HFFc6 (cell line): Measurements from ENCODE around the gene JARID2. TPM values are rescaled to one million over a fixed set of nuclear protein-coding genes. Genes with fewer than 3 reads are reported as not detected.

Experiments used
- DNase-seq: peaks from one replicate; pipeline ENCODE4 v3.0.0-alpha.2; 2018
- H3K27ac Mint-ChIP-seq: 2 replicates; pipeline ENCODE4 v1.8.0; 2020; ENCODE audit warnings: mild to moderate bottlenecking, mixed read lengths
- H3K27me3 Mint-ChIP-seq: 2 replicates; pipeline ENCODE4 v1.8.0; 2021; ENCODE audit warnings: mild to moderate bottlenecking, moderate library complexity, mixed read lengths; ENCODE audit not compliant: insufficient read depth
- H3K36me3 Mint-ChIP-seq: 2 replicates; pipeline ENCODE4 v1.8.0; 2021; ENCODE audit warnings: low read depth, mixed read lengths
- H3K4me1 Mint-ChIP-seq: 2 replicates; pipeline ENCODE4 v1.8.0; 2020; ENCODE audit warnings: low read depth, mixed read lengths
- H3K4me3 Mint-ChIP-seq: 2 replicates; pipeline ENCODE4 v1.8.0; 2020; ENCODE audit warnings: mild to moderate bottlenecking, moderate library complexity, mixed read lengths
- H3K9me3 Mint-ChIP-seq: 2 replicates; pipeline ENCODE4 v1.8.0; 2020; ENCODE audit warnings: mild to moderate bottlenecking, mixed read lengths
- CTCF ChIP-seq: fragments of 200-600 bp; sonication (generic); IDR thresholded peaks from 2 replicates; pipeline ENCODE4 v1.5.0; 2021; ENCODE audit warnings: antibody characterized with exemption, mild to moderate bottlenecking
- total RNA-seq, 6 experiments: library from RNA; stranded (reverse); fragmentation: NEBNext Ultra II Directional; extraction: Animal tissue kit (Norgen Biotek cat#: 25700); gene quantifications; 2 replicates in 1 of 6; 3 replicates in 5 of 6; pipeline ENCODE4 v1.2.3, GENCODE V29; 2021

Gene JARID2
- total RNA-seq, 6 experiments from 2014 or later: 8.3 to 10.1 (median 9.5) TPM

GRCh38 chr6:15247500-15248450, 1.9 kb downstream of the JARID2 start:
- peaks cover 11% of the 10 kb centered on the region for H3K36me3 Mint-ChIP-seq
- H3K4me3 Mint-ChIP-seq: peak overlapping the region; percentile 100
- DNase-seq: peak; percentile 73
- H3K27ac Mint-ChIP-seq: peak overlapping the region; percentile 95
- peak; percentile 53 for TF ChIP-seq CTCF
- peaks cover 5% of the 10 kb centered on the region; the same call in 1 of the 2 replicates for H3K27me3 Mint-ChIP-seq
- H3K9me3 Mint-ChIP-seq: no peaks in the 10 kb centered on the region
- peaks cover 29% of the 10 kb centered on the region for H3K4me1 Mint-ChIP-seq

GRCh38 chr6:15248451-15249370, 2.8 kb downstream of the JARID2 start:
- H3K4me1 Mint-ChIP-seq: peaks cover 32% of the 10 kb centered on the region

GRCh38 chr6:15249371-15250019, 3.6 kb downstream of the JARID2 start:
- Mint-ChIP-seq H3K27me3 (peaks cover 5% of the 10 kb centered on the region; the same call in 1 of the 2 replicates), H3K9me3 (no peaks in the 10 kb centered on the region), H3K4me1 (peaks cover 35% of the 10 kb centered on the region), H3K4me3 (peak overlapping the region; percentile 99), H3K27ac (peak overlapping the region; percentile 95), H3K36me3 (peaks cover 23% of the 10 kb centered on the region)
- no peak for TF ChIP-seq CTCF
- no peak for DNase-seq

More at GRCh38 chr6:15248451-15249370, 2.8 kb downstream of the JARID2 start:
- peak; percentile 62; the same call in 1 of the 2 replicates for TF ChIP-seq CTCF
- Mint-ChIP-seq H3K27ac (peak overlapping the region; percentile 95), H3K27me3 (peaks cover 5% of the 10 kb centered on the region; the same call in 1 of the 2 replicates), H3K4me3 (peak overlapping the region; percentile 99), H3K9me3 (no peaks in the 10 kb centered on the region), H3K36me3 (peaks cover 15% of the 10 kb centered on the region)
- peak; percentile 94 for DNase-seq

GRCh38 chr6:15250187-15251168, 4.6 kb downstream of the JARID2 start:
- no peak for DNase-seq
- Mint-ChIP-seq H3K27ac (no peak overlapping the region), H3K4me3 (peak overlapping the region; percentile 99), H3K9me3 (no peaks in the 10 kb centered on the region), H3K36me3 (peaks cover 24% of the 10 kb centered on the region), H3K27me3 (peaks cover 5% of the 10 kb centered on the region), H3K4me1 (peaks cover 34% of the 10 kb centered on the region)
- TF ChIP-seq CTCF: no peak
